Loucy (cell line): ENCODE data around the gene NFIX.

Experiments used
- EZH2phosphoT487 ChIP-seq: fragments of 200-600 bp; IDR thresholded peaks from 2 replicates; pipeline ENCODE4 v1.6.1; 2018; ENCODE audit warnings: antibody characterized with exemption, mild to moderate bottlenecking, moderate library complexity, borderline replicate concordance
- TF ChIP-seq, protein P1 (sequence below): fragments of 200-600 bp; sonication (generic); conservative IDR thresholded peaks from 2 replicates; pipeline ENCODE4 v1.5.1; 2014; ENCODE audit warnings: mild to moderate bottlenecking, antibody characterized with exemption, low read length

DNA sequence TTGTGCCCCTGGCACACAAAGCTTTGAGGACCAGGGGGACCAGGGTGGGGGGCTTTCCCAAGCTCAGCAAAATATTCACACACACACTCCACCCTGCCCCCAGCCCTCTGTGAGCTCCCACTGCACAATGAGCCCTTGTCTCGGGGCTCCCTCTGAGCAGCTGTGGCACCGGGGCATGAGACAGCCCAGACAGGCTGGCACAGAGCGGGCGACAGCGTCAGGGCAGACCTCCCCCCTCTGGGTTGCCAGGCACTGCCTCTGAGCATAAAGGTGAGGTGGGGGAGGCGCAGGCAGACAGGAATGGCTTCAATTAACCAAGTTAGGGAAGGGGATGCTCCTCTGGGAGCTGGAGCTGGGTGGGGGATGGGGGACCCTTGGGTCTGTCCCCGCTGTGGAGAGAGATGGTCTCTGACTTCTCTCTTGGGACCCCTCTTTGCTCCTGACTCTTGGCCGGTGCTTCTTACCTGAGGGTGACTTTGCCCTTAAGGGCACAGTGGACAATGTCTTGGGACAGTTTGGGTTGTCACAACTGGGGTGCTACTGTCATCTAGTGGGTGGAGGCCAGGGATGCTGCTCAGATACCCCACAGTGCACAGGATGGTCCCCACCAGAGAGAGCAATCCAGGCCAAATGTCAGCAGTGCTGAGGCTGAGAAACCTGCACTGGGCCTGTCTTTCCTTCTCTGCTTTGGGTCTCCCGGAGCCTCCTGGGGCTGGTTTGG lies 77.1 kb downstream of the NFIX start:
- TF ChIP-seq, protein P1, sequence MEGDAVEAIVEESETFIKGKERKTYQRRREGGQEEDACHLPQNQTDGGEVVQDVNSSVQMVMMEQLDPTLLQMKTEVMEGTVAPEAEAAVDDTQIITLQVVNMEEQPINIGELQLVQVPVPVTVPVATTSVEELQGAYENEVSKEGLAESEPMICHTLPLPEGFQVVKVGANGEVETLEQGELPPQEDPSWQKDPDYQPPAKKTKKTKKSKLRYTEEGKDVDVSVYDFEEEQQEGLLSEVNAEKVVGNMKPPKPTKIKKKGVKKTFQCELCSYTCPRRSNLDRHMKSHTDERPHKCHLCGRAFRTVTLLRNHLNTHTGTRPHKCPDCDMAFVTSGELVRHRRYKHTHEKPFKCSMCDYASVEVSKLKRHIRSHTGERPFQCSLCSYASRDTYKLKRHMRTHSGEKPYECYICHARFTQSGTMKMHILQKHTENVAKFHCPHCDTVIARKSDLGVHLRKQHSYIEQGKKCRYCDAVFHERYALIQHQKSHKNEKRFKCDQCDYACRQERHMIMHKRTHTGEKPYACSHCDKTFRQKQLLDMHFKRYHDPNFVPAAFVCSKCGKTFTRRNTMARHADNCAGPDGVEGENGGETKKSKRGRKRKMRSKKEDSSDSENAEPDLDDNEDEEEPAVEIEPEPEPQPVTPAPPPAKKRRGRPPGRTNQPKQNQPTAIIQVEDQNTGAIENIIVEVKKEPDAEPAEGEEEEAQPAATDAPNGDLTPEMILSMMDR: no peak
- no peak for TF ChIP-seq EZH2phosphoT487
